ENCODE results near the gene RUFY1.

GRCh38 chr5:179609834-179610108 lies 59.4 kb downstream of the RUFY1 start:
- no peak for TF ChIP-seq CTCF (IDR thresholded peaks at IDR 0.05)
- no peak for TF ChIP-seq ZFX (IDR thresholded peaks at IDR 0.05; ENCODE audit: borderline replicate concordance)
